ENCODE measurements around the gene STAMBP.

The STAMBP gene

GRCh38 chr2:73908689-73909652 lies 80.2 kb downstream of the STAMBP start:
- no peak for ATAC-seq

DNA sequence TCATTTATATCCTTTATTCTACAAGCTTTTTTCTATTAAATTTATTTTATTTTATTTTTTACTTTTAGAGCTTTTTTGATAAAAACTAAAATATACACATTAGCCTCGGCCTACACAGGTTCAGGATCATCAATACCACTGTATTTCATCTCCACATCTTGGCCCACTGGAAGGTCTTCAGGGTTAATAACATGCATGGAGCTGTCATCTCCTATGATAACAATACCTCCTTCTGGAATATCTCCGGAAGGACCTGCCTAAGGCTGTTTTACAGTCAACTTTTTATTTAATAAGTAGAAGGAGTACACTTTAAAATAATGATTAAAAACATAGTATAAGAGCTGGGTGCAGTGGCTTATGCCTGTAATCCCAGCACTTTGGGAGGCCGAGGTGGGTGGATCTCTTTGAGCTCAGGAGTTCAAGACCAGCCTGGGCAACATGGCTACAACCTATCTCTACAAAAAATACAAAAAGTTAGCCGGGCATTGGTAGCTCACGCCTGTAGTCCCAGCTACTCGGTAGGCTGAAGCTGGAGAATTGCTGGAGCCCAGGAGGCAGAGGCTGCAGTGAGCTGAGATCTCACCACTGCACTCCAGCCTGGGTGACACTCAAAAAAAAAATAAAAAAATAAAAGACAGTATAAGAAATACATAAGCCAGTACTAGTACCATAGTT lies 82.2 kb downstream of the STAMBP start:
- ATAC-seq = no peak

DNA sequence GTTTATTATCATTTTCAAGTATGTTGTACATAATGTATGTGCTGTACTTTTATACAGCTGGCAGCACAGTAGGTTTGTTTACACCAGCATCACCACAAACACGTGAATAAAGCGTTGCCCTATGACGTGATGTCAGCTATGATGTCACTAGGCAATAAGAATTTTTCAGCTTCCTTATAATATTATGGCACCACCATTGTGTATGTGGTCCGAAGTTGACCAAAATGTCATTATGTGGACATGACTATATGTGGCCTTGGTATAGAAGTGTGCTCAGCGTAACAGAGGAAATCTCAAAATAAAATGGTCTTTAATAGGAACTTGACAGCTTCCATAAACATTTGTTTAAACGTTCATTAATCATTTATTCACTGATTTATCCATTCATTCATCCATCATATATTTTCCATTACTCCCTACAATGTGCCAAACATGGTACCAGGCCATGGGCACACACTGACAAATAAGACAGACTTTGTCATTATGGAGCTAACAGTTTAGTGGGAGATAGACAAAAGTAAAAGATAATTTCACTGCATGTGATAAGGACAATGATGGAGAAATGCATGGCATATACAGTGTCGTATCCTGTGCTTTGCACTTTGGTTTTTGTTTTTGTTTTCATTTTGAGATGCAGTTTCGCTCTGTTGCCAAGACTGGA lies 82.9 kb downstream of the STAMBP start:
- no peak for ATAC-seq

DNA sequence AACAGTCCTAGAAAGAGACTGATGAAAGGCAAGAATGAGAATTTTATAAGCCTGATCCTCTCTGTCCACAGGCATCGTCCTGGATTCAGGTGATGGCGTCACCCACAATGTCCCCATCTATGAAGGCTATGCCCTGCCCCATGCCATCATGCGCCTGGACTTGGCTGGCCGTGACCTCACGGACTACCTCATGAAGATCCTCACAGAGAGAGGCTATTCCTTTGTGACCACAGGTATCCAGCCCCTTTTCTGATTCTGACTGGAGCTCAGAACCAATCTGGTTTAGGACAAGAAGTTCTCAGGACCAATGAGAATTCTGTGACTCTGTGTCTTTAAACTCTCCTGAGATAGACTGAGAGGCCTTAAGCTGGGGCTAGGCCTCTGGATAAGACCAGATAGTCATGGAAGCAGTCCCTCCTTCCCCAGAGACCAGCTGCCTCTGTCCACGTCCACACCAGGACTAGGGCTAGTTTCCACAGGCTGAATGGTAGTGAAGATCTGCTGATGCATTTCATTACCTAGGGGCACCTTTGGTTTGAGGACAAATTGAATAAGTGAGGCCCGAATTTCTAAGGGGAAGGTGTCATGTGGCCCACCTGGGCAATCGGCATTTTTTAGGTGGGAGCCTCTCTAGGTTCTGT lies 84.8 kb downstream of the STAMBP start:
- no peak for ATAC-seq

- ATAC-seq = no peak
These were observed 85.9 kb downstream of the STAMBP start for GRCh38 chr2:73914667-73915066.

- no peak for ATAC-seq
These were observed 86.8 kb downstream of the STAMBP start for GRCh38 chr2:73915437-73915993.

- ATAC-seq = no peak
These were observed 87.9 kb downstream of the STAMBP start for GRCh38 chr2:73916666-73917065.

DNA sequence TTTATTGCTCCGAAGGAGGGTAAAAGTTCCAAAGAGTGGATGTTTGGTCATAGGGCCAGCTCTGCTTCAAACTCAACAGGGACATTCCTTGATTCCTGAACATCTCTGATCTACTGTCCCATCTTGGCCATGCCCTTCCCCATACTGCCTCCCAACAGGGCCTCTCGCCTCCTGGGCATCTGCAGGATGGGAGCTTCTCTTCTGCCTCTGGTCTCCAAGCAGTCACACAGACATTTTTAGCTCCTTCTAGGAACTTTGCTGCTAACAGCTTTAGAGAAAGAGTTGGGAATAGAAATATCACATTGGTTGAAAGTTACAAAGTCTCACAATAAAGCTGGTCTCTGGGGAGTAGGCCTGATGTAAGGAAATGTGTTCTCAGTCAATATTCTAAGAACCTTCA lies 88.5 kb downstream of the STAMBP start:
- ATAC-seq = no peak

GRCh38 chr2:73917696-73918207 lies 89.0 kb downstream of the STAMBP start:
- ATAC-seq = no peak

GRCh38 chr2:73918856-73919255 lies 90.1 kb downstream of the STAMBP start:
- no peak for ATAC-seq

GRCh38 chr2:73919596-73920228 lies 91.0 kb downstream of the STAMBP start:
- no peak for ATAC-seq

GRCh38 chr2:73920577-73921545 lies 92.1 kb downstream of the STAMBP start:
- peak in 1 of 2 donors; percentile 30 for ATAC-seq

GRCh38 chr2:73921581-73921980 lies 92.8 kb downstream of the STAMBP start:
- ATAC-seq = no peak

GRCh38 chr2:73922681-73923080 lies 93.9 kb downstream of the STAMBP start:
- no peak for ATAC-seq

Data from activated CD4-positive, CD25-positive, alpha-beta regulatory T cell treated with anti-CD3 and anti-CD28 coated beads, Interleukin-2, amount 50 U/mL, for 24 hours (primary cell).